H1 (cell line): ENCODE data around the gene LHFPL2. TPM values are rescaled to one million over a fixed set of nuclear protein-coding genes. Genes with fewer than 3 reads are reported as not detected.

ENCODE experiments used
- CTCF ChIA-PET: fragments of 300-600 bp; sonication (Branson Sonifier 250); formaldehyde crosslinking; loops from one replicate; lab custom pipeline; 2021; ENCODE audit not compliant: partially characterized antibody; lab: Charles Lee
- POLR2A ChIA-PET: fragments of 300-600 bp; sonication (Branson Sonifier 250); formaldehyde crosslinking; loops from one replicate; lab custom pipeline; 2021; ENCODE audit warnings: inconsistent platforms; ENCODE audit not compliant: partially characterized antibody; lab: Charles Lee
- DNase-seq, 2 experiments: peaks; one replicate each; pipeline versions ENCODE4 v3.0.0 to v3.0.0-alpha.2; 2010 to 2022; ENCODE audit warnings: low spot score in 2 of 2, low read depth in 1 of 2, mixed read lengths in 1 of 2
- FAIRE-seq: peaks from 2 replicates; lab custom pipeline; 2011; peaks lifted over from hg19 to GRCh38; lab: Jason Lieb, UNC
- H2AFZ ChIP-seq: 2 replicates; pipeline ENCODE4 v1.8.1; 2012; ENCODE audit warnings: low read length, inconsistent platforms
- H2AK5ac ChIP-seq: 2 replicates; pipeline ENCODE4 v1.6.1; 2013; ENCODE audit warnings: low read depth, low read length
- H2BK120ac ChIP-seq: replicated peaks from 2 replicates; pipeline ENCODE3; 2013; ENCODE audit warnings: low read depth, low read length, inconsistent platforms
- H2BK12ac ChIP-seq: 2 replicates; pipeline ENCODE4 v1.6.1; 2013; ENCODE audit warnings: low read depth, low read length
- H2BK15ac ChIP-seq: 2 replicates; pipeline ENCODE4 v1.6.1; 2013; ENCODE audit warnings: low read length
- H2BK20ac ChIP-seq: 2 replicates; pipeline ENCODE4 v1.6.1; 2013; ENCODE audit warnings: low read length
- H2BK5ac ChIP-seq: 2 replicates; pipeline ENCODE4 v1.6.1; 2013; ENCODE audit warnings: low read depth, low read length
- H3K14ac ChIP-seq: 2 replicates; pipeline ENCODE4 v1.6.1; 2013; ENCODE audit warnings: inconsistent platforms; ENCODE audit not compliant: insufficient read length
- H3K18ac ChIP-seq: 2 replicates; pipeline ENCODE4 v1.6.1; 2013; ENCODE audit warnings: low read length; ENCODE audit errors: extremely low read depth
- H3K23ac ChIP-seq: 2 replicates; pipeline ENCODE4 v1.6.1; 2013; ENCODE audit warnings: inconsistent platforms; ENCODE audit not compliant: insufficient read length
- H3K23me2 ChIP-seq: 2 replicates; pipeline ENCODE4 v1.6.1; 2013; ENCODE audit warnings: low read depth, low read length
- H3K27ac ChIP-seq: 2 replicates; pipeline ENCODE4 v1.6.1; 2011; ENCODE audit warnings: low read depth, low read length, inconsistent platforms
- H3K27me3 ChIP-seq, 4 experiments: replicated peaks in 1 of 4; 1 replicate in 1 of 4; 2 replicates in 3 of 4; pipeline versions ENCODE4 v1.6.1 to v1.8.1; 2011 to 2013; ENCODE audit warnings: low read length in 3 of 4, mild to moderate bottlenecking in 3 of 4, inconsistent platforms in 2 of 4, mixed read lengths in 2 of 4, moderate library complexity in 1 of 4; ENCODE audit not compliant: control insufficient read depth in 3 of 4, insufficient read depth in 3 of 4; ENCODE audit errors: extremely low read depth in 1 of 4
- H3K36me3 ChIP-seq, 4 experiments: 2 replicates each; pipeline versions ENCODE4 v1.6.1 to v1.8.1; 2011 to 2013; ENCODE audit warnings: mild to moderate bottlenecking in 4 of 4, low read length in 3 of 4, moderate library complexity in 2 of 4, control low read depth in 1 of 4, inconsistent platforms in 1 of 4; ENCODE audit not compliant: insufficient read depth in 4 of 4, control insufficient read depth in 2 of 4
- H3K4ac ChIP-seq: replicated peaks from 2 replicates; pipeline ENCODE3; 2013; ENCODE audit warnings: low read length, low read depth, mixed read lengths, inconsistent platforms; ENCODE audit not compliant: insufficient read length
- H3K4me1 ChIP-seq, 4 experiments: replicated peaks in 1 of 4; 1 replicate in 1 of 4; 2 replicates in 3 of 4; pipeline versions ENCODE4 v1.6.1 to v1.8.1; 2011 to 2013; ENCODE audit warnings: low read length in 3 of 4, inconsistent platforms in 2 of 4, mixed read lengths in 1 of 4; ENCODE audit not compliant: insufficient read depth in 4 of 4, control insufficient read depth in 3 of 4
- H3K4me2 ChIP-seq, 2 experiments: 2 replicates each; pipeline versions ENCODE4 v1.6.1 to v1.8.1; 2011 to 2013; ENCODE audit warnings: low read depth in 2 of 2, low read length in 2 of 2, control low read depth in 1 of 2, inconsistent platforms in 1 of 2, mild to moderate bottlenecking in 1 of 2; ENCODE audit not compliant: insufficient read depth in 1 of 2
- H3K4me3 ChIP-seq, 4 experiments: fragments of 200-600, 300-600 bp in 1 of 4; sonication (generic), shearing (Covaris generic), sonication (Bioruptor Twin) in 1 of 4; 2 replicates each; pipeline versions ENCODE4 v1.5.1 to v1.8.1; 2011 to 2016; ENCODE audit warnings: low read length in 4 of 4, low read depth in 3 of 4, control low read depth in 2 of 4, inconsistent platforms in 2 of 4, mild to moderate bottlenecking in 2 of 4, mixed read lengths in 1 of 4, moderate library complexity in 1 of 4; ENCODE audit not compliant: insufficient read depth in 2 of 4; ENCODE audit errors: extremely low read depth in 1 of 4
- H3K56ac ChIP-seq: replicated peaks from 2 replicates; pipeline ENCODE3; 2013; ENCODE audit warnings: low read depth, mild to moderate bottlenecking, mixed read lengths, low read length, inconsistent platforms; ENCODE audit not compliant: insufficient read length
- H3K79me1 ChIP-seq: 2 replicates; pipeline ENCODE4 v1.6.1; 2013; ENCODE audit warnings: low read depth, low read length, control low read depth
- H3K79me2 ChIP-seq, 2 experiments: 2 replicates each; pipeline versions ENCODE4 v1.6.1 to v1.8.1; 2012 to 2013; ENCODE audit warnings: low read length in 2 of 2, mild to moderate bottlenecking in 2 of 2, inconsistent platforms in 1 of 2; ENCODE audit not compliant: insufficient read depth in 2 of 2, control insufficient read depth in 1 of 2
- H3K9ac ChIP-seq, 4 experiments: replicated peaks in 1 of 4; 1 replicate in 1 of 4; 2 replicates in 3 of 4; pipeline versions ENCODE4 v1.6.1 to v1.8.1; 2011 to 2013; ENCODE audit warnings: low read depth in 3 of 4, low read length in 3 of 4, control low read depth in 2 of 4, mild to moderate bottlenecking in 2 of 4, moderate library complexity in 2 of 4, inconsistent platforms in 1 of 4; ENCODE audit errors: extremely low read depth in 1 of 4
- H3K9me3 ChIP-seq, 2 experiments: 2 replicates each; pipeline versions ENCODE4 v1.6.1 to v1.8.1; 2012 to 2013; ENCODE audit warnings: mild to moderate bottlenecking in 2 of 2, moderate library complexity in 2 of 2, control low read depth in 1 of 2, inconsistent platforms in 1 of 2, low read depth in 1 of 2, low read length in 1 of 2, mixed read lengths in 1 of 2; ENCODE audit not compliant: insufficient read depth in 2 of 2
- H4K20me1 ChIP-seq, 2 experiments: replicated peaks in 1 of 2; 2 replicates each; pipeline versions ENCODE3 to v1.8.1; 2011 to 2013; ENCODE audit warnings: inconsistent platforms in 2 of 2, low read length in 2 of 2, mild to moderate bottlenecking in 1 of 2; ENCODE audit not compliant: insufficient read depth in 2 of 2, control insufficient read depth in 1 of 2
- H4K5ac ChIP-seq: 2 replicates; pipeline ENCODE4 v1.6.1; 2013; ENCODE audit warnings: low read length, low read depth, mixed read lengths, inconsistent platforms; ENCODE audit not compliant: insufficient read length
- H4K8ac ChIP-seq: 2 replicates; pipeline ENCODE4 v1.8.0; 2013; ENCODE audit warnings: mild to moderate bottlenecking, moderate library complexity, low read length, inconsistent platforms; ENCODE audit not compliant: insufficient read depth; ENCODE audit errors: extremely low read depth
- H4K91ac ChIP-seq: replicated peaks from 2 replicates; pipeline ENCODE3; 2013; ENCODE audit warnings: low read length, mixed read lengths, inconsistent platforms; ENCODE audit not compliant: insufficient read length
- ASH2L ChIP-seq: fragments of 200-600, 300-600 bp; sonication (generic); IDR thresholded peaks from one replicate; pipeline ENCODE4 v1.7.1; 2017; ENCODE audit warnings: low read length
- BCL11A ChIP-seq, 2 experiments: IDR thresholded peaks; one replicate each; pipeline ENCODE4 v1.6.1; 2011; ENCODE audit warnings: low read depth in 2 of 2, low read length in 2 of 2, mild to moderate bottlenecking in 2 of 2
- CEBPB ChIP-seq: IDR thresholded peaks from 2 replicates; pipeline ENCODE4 v1.6.1; 2012; ENCODE audit warnings: low read depth, low read length
- EGR1 ChIP-seq: IDR thresholded peaks from 2 replicates; pipeline ENCODE4 v1.6.1; 2011; ENCODE audit warnings: low read depth, low read length, borderline replicate concordance
- EZH2 ChIP-seq: fragments of 200-600 bp; sonication (generic); IDR thresholded peaks from 2 replicates; pipeline ENCODE4 v1.7.1; 2012; ENCODE audit warnings: low read depth, mild to moderate bottlenecking, moderate library complexity, low read length, inconsistent platforms; ENCODE audit not compliant: severe bottlenecking
- JUND ChIP-seq: IDR thresholded peaks from 2 replicates; pipeline ENCODE4 v1.6.1; 2011; ENCODE audit warnings: mild to moderate bottlenecking, improper control_type of control experiment, low read length
- KDM4A ChIP-seq: IDR thresholded peaks from one replicate; pipeline ENCODE4 v1.7.1; 2012; ENCODE audit warnings: low read depth, mild to moderate bottlenecking, moderate library complexity, low read length, inconsistent platforms; ENCODE audit not compliant: severe bottlenecking
- KDM5A ChIP-seq: fragments of 200-600 bp; IDR thresholded peaks from 2 replicates; pipeline ENCODE4 v1.7.1; 2012; ENCODE audit warnings: mild to moderate bottlenecking, low read length, inconsistent platforms, mixed read lengths
- MAFK ChIP-seq: IDR thresholded peaks from 2 replicates; pipeline ENCODE4 v1.6.1; 2012; ENCODE audit warnings: low read depth, mild to moderate bottlenecking, improper control_type of control experiment, low read length
- POU5F1 ChIP-seq: IDR thresholded peaks from 2 replicates; pipeline ENCODE4 v1.6.1; 2011; ENCODE audit warnings: low read depth, mild to moderate bottlenecking, low read length, moderate library complexity
- RAD21 ChIP-seq, 2 experiments: IDR thresholded peaks in 1 of 2; conservative IDR thresholded peaks in 1 of 2; 2 replicates each; pipeline ENCODE4 v1.6.1; 2011; ENCODE audit warnings: low read depth in 2 of 2, low read length in 2 of 2, improper control_type of control experiment in 1 of 2, inconsistent platforms in 1 of 2, mild to moderate bottlenecking in 1 of 2, moderate library complexity in 1 of 2
- WGBS, 2 experiments: shearing (Covaris generic) in 1 of 2; methylation state at CpG; one replicate each; pipeline versions ENCODE4 v1.1.6 to v1.1.7; 2013 to 2015; ENCODE audit warnings: low lambda C conversion rate in 2 of 2, mixed read lengths in 2 of 2, inconsistent platforms in 1 of 2, low coverage in 1 of 2, missing lambda C conversion rate in 1 of 2; ENCODE audit not compliant: insufficient replicate concordance in 2 of 2, insufficient coverage in 1 of 2, insufficient read length in 1 of 2; ENCODE audit errors: extremely low coverage in 1 of 2, missing lambda C conversion rate in 1 of 2; 5-methylcytosine and 5-hydroxymethylcytosine counted together
- polyA plus RNA-seq, 7 experiments: library from polyadenylated mRNA; depleted of rRNA in 3 of 7; stranded (reverse) in 5 of 7; unstranded in 2 of 7; fragments of >200 nt in 5 of 7; fragments of 200-250 nt in 2 of 7; gene quantifications; 1 replicate in 5 of 7; 2 replicates in 1 of 7; 4 replicates in 1 of 7; pipeline versions ENCODE4 v1.2.1 to v1.2.3, GENCODE V29; 2011 to 2013; ENCODE audit warnings: missing spikeins in 2 of 7, mixed read lengths in 2 of 7
- total RNA-seq: library from RNA; stranded (reverse); fragmentation: NEBNext Ultra II Directional; extraction: Animal tissue kit (Norgen Biotek cat#: 25700); gene quantifications from 2 replicates; pipeline ENCODE4 v1.2.1, GENCODE V29; 2021
- TF ChIP-seq, protein P1 (sequence below): IDR thresholded peaks from 2 replicates; pipeline ENCODE4 v1.6.1; 2011; ENCODE audit warnings: low read depth, mild to moderate bottlenecking, low read length; ENCODE audit not compliant: insufficient read depth

LHFPL2 gene
- total and polyA plus RNA-seq, 2 of the 8 experiments (the other 6 are each of a cell fraction or from before 2014, with no cell fraction given): 9.6 to 43.0 TPM

DNA sequence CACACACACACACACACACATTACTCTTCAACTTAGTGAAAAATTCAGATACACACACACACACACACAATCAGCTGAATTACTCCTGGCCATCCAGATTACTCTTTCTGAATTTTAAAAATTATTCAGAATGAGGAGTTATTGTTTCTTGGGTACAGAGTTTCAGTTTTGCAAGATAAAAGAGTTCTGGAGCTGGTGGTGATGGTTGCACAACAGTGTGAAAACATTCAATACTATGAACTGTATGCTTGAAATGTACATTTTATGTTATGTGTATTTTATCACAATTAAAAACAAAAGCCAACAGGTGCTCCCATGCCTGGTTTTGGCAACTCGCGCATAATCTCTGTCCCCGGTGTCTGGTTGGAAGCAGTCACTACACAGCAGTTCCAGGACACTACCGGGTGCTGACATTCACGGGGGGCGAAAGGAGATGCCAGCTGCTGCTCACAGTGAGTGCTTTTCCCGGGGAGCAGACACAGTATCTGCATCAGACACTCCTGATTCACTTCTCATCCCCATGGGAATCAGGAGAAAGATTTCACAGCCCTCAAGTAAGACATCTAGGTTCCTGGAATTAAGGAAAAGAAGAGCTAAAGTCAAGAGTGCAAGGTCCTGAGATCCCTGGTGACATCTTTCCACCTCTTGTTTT is 55.7 kb downstream of the LHFPL2 start:
- POLR2A ChIA-PET: interaction anchor here (0.6 to 2.0 kb wide), 3 partner anchors 7 to 56 kb away, joined by 3 to 4 read pairs (median 3); partner anchors contain the start of gene LHFPL2
- H3K14ac ChIP-seq: no peak overlapping the region
- peaks cover 0 to 7% (median 1%) of the 10 kb centered on the region in 4 experiments; a peak in 2 of 7 replicates for H3K4me1 ChIP-seq
- CTCF ChIA-PET: interaction anchor here (0.7 to 0.8 kb wide), 2 partner anchors 48 to 295 kb away, joined by 4 read pairs; no protein-coding TSS in a partner anchor
- 91% methylated on average over 7 of the region's 7 CpGs; no CpG with 5 or more reads in 1 of the 2 experiments for WGBS, 2 experiments
- peaks cover 3% of the 10 kb centered on the region; the same call in 1 of the 2 replicates for H3K79me1 ChIP-seq
- H3K36me3 ChIP-seq: no peaks in the 10 kb centered on the region
- H3K27me3 ChIP-seq: no peaks in the 10 kb centered on the region
- no peak overlapping the region for H4K91ac ChIP-seq
- H3K4me3 ChIP-seq: no peak overlapping the region
- no peak for FAIRE-seq
- no peak overlapping the region for H3K9ac ChIP-seq
- no peak overlapping the region for H2BK20ac ChIP-seq
- peaks cover 4 to 5% of the 10 kb centered on the region in 2 experiments for H4K20me1 ChIP-seq
- H2BK120ac ChIP-seq: no peak overlapping the region
- no peaks in the 10 kb centered on the region for H3K9me3 ChIP-seq
- no peak overlapping the region for H3K56ac ChIP-seq
- H2BK5ac ChIP-seq: no peak overlapping the region
- H3K23me2 ChIP-seq: no peaks in the 10 kb centered on the region
- H3K79me2 ChIP-seq: peaks cover 0 to 71% of the 10 kb centered on the region in 2 experiments; a peak in 3 of 4 replicates
- H2AFZ ChIP-seq: no peak overlapping the region
- no peak overlapping the region for H3K23ac ChIP-seq
- H4K5ac ChIP-seq: no peak overlapping the region
- DNase-seq: no peak
- H3K4me2 ChIP-seq: no peak overlapping the region
- H4K8ac ChIP-seq: no peak overlapping the region; the same call in 1 of the 2 replicates
- H3K18ac ChIP-seq: no peak overlapping the region
- no peak overlapping the region for H3K27ac ChIP-seq
- no peak overlapping the region for H3K4ac ChIP-seq
- H2BK15ac ChIP-seq: no peak overlapping the region
- H2BK12ac ChIP-seq: no peak overlapping the region
- H2AK5ac ChIP-seq: no peak overlapping the region
- no peak for TF ChIP-seq KDM4A
- TF ChIP-seq KDM5A: no peak
- TF ChIP-seq EZH2: no peak
- TF ChIP-seq MAFK: no peak
- TF ChIP-seq BCL11A (IDR thresholded peaks at IDR 0.05; ENCODE audit: low read depth in 2 of 2, low read length in 2 of 2): no peak
- TF ChIP-seq RAD21 (IDR thresholded peaks at IDR 0.05 in 1 of 2, conservative IDR thresholded peaks at IDR 0.05 in 1 of 2; ENCODE audit: low read depth in 2 of 2, low read length in 2 of 2): no peak
- TF ChIP-seq ASH2L: no peak
- TF ChIP-seq EGR1: no peak
- no peak for TF ChIP-seq POU5F1
- TF ChIP-seq, protein P1, sequence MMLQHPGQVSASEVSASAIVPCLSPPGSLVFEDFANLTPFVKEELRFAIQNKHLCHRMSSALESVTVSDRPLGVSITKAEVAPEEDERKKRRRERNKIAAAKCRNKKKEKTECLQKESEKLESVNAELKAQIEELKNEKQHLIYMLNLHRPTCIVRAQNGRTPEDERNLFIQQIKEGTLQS: no peak
- TF ChIP-seq CEBPB: no peak
- no peak for TF ChIP-seq JUND
